Activated T-helper 1 cell treated with Interleukin-2 at 50 U/mL for 16 hours (primary cell): Measurements from ENCODE around the gene CLDN18.

Source experiments
- DNase-seq: peaks from one replicate; pipeline ENCODE4 v3.0.0-alpha.2; 2020; ENCODE audit warnings: low read depth

Gene CLDN18

DNA sequence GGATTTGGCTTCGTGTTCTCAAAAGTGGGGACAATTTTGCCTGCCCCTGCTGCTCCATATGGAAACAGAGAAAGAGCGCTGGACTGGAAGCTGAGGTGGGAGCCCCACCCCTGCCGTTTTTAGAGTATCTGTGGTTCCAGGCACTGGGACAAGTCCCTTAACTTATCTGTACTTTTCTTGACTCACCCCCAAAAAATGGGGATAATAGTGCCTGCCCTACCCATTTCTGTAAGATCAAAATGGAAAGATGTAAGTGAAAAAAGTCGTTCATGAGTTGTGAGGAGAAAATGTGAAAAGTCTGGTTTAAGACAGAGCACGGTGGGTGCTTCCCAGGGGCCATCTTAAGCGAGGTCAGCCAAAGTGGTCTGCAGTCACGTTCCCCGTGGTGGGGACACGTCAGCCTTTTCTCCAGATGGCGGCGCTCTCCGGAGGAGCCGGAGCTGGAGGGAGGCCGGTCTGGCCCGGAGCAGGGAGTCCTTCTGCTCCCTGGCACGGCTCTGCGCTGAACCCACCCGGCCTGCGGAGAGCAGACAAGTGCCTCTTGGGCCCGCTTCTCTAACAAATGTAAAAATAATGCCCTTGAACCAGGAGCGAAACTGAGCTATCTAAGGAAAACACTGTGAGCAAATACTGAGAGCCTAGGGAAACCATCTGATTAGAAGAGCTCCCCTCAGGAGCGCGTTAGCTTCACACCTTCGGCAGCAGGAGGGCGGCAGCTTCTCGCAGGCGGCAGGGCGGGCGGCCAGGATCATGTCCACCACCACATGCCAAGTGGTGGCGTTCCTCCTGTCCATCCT, at the start of gene CLDN18:
TSS of gene CLDN18 (plus strand) at position 690 of the 797 bp plus-strand sequence. CDS start at position 751, 61 bp downstream.
- no peak for DNase-seq

DNA sequence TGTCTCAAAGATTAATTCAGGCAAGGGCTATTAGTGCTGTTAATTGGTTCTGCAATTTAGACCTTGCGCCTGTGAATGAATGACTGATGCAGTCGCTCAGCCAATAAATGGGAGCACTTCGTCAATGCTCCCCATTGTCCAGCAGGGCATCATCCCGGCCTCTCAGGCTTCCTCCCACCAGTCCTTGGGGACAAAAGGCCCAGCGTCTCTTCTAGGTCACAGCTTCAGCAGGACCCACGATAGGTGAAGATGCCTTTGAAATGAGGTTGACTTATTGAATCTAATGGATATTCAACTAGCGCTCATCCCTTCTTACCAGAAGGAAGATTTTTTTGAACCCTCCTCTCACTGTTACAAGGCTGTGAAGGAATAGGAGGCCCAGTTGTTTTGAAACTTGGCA, 47.7 kb upstream of the CLDN18 start:
- DNase-seq = no peak

DNA sequence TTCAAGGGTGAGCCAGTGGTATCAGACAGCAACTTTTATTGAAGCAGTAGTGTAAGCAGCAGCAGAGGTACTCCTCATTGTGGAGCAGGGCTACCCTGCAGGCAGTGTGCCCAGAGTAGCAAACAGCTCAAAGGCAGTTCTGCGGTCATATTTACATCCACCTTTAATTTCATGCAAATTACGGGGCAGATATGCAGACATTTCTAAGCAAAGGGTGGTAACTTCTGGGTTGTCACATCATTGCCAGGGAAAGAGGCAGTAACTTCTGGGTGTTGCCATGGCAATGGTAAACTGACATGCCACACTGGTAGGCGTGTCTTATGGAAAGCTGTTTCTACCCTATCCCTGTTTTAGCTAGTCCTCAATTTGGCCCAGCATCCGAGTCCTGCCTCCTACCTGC, 46.5 kb upstream of the CLDN18 start:
- no peak for DNase-seq

DNA sequence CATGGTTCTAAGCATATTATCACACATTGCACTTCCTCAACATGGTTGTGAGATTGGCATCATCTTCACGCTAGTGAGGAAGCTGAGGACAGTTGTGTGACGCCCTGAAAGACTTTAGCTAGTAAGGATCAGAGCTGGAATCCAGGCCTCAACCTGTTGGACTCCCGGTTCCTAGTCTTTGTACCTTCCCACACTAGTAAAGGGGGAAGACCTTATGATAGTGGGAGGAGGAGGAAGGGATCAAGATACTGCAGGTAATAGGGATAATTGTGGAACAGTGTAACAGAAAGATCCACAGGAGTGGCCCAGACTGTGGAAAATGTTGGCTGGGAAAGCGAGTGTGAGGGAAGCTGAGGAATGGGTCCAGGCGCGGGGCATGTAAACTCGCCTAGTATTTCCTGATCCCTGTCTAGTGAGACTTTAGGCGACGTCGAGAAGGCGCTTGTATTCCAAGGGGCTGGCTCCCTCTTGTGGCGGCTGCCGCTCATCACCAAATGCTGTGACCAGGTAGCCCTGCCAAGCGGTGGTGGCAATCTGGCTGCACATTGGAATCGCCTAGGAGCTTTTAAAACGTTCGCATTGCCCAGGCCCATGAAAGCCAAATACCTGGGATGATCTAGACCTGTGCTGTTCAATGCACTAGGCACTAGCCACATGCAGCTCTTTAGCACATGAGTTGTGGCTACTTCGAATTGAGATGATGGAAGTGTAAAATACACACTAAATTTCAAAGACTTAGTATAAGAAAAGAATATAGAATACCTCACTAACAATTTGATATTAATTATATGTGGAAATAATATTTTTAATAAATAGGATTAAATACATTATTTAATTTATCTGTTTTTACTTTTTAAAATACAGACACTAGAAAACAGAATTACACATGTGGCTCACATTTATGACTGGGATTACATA, 38.8 kb upstream of the CLDN18 start:
- DNase-seq = peak; percentile 7

DNA sequence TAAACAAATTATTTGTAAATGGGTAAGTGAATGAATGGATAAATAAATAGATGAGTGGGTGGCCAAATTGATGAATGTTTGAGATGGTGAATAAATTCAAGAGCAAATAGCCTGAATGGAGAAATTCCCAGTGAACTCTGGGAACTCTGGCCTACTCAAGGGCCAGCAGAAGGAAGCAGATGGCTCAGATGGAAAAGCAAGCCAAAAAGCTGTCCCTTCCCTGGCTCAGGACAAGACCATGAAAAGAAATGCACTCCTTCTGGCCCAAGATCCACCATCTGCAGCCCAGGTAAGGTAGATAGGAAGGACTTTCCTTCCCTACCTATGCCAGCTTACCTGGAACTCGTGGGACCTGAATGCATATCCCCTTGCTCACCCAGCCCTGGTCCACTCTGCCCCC, 37.6 kb upstream of the CLDN18 start:
- DNase-seq = no peak

DNA sequence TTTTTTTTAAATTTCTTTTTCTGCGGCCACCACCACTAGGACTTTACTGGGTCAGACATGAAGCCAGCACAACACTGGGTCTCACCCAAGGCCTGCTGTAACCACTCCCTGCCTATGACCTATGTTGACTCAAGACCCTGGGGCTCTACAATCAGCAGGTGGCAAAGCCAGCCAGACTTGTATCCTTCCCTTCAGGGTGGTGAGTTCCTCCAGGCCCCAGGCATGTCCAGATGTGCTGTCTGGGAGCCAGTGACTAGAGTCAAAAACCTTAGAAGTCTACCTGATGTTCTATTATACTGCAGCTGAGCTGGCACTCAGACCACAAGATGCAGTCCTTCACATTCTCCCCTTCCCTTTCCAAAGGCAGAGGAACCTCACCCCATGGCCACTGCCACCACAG, 31.6 kb upstream of the CLDN18 start:
- no peak for DNase-seq

DNA sequence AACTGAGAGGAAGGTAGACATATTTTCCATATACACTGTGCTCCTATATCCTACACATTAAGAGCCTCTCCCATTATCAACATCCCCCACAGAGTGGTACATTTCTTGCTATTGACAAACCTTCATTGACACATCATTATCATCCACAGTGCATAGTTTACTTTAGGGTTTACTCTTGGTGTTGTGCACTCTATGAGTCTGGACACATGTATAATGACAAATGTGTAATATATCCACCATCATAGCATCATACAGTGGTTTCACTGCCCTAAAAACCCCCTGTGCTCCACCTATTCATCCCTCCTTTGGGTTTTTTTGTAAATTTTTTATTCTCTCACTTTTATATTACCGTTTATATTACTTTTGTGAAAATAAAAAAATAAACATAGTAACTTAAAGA, 22.2 kb upstream of the CLDN18 start:
- no peak for DNase-seq

DNA sequence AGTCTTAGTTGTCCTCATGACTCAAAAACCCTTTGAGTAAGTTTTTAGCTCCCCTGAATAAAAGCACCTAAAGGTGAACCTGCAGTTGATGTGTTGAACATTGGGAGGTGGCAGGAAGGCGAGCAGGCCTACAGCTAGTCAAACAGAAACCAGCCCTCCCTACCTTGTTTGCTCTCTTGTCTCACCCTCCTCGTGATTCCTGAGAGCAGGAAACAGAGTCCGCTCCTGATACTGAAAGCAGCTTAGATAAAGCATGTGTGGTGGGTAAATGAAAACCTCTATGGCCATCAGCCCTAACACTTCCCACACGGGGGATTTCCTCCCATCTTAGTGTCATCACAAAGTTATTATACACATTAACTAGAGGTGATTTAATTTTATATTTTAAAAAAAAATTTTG, 21.8 kb upstream of the CLDN18 start:
- DNase-seq = no peak

DNA sequence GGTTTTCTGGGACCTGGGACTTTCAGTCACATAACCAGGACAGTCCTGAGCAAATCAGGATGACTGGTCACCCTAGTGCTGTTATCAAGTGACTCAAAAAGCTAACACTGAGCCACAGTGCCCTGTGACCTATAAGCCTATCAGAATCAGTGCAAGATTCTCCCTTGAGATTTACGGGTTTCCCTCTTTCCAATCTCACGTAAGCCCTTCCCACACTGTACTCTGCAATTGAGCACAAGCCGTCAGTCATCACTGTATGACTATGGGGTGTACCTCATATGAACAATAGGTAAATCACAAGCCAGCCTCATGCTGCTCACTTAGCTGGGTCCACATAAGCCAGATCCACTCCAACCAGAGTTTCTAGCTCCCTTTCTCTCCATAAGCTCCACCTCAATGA, 21.0 kb upstream of the CLDN18 start:
- no peak for DNase-seq

DNA sequence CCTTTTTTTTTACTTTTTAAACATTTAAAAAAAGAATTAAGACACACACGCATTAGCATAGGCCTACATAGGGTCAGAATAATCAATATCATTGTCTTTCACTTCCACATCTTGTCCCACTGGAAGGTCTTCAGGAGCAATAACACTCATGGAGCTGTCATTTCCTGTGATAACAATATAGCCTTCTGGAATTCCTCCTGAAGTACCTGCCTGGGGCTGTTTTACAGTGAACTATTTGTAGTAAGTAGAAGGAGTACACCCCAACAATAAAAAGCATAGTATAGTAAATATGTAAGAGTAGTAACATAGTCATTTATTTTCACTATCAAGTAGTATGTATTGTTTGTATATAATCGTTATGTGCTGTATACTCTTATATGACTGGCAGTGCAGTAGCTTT, 19.5 kb upstream of the CLDN18 start:
- DNase-seq = no peak

DNA sequence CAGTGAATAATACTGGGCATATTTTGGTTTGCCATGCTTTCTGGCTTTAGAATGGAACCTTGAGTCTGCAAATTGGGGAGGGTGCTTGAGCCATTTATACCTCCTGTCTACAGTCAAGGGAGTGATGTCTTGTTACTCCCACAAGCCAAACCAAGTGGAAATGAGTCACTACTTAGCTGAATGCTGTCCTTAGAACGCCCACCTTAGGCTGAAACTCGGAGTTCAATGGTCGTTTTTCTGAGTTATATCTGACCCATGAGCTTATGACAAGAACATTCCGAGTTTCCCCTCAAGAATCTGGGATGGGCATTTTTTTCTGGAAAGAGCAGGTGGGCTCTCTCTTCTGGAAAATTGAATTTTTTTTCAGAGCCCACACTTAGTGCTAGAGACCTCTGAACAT, 17.4 kb upstream of the CLDN18 start:
- DNase-seq = no peak

DNA sequence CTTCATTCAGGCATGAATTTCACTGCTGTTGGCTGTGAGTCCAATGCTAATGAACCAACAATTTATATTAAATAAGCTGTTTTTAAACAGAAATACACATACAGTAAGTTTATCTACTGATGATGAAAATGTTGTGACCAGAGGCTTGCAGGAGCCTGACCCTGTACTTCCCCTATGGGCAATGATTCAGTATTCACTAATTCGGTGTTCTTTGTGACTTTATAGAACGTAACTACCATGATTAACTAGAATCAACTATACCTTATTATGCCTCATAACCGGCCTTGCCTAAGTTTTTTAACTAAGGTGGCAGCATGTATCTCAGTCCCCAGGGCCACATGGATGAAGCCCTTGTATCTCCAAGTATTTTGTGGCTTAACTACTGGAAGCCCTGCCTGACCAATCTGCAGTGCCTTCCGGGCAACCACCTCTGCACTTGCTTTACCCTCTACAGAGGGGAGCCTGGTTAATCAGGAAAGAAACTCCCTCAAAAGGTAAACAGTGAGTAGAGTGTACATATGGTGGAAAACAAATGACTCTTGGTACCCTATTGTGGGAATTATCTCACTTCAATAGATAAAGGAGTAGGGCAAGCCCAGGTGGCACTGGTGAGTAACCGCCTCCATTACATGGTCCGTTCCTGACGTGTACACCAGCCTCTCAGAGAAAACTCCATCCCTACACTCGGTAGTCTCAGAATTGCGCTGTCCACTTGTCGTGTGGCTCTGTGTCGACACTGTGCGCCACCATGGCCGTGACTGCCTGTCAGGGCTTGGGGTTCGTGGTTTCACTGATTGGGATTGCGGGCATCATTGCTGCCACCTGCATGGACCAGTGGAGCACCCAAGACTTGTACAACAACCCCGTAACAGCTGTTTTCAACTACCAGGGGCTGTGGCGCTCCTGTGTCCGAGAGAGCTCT, 11.6 kb upstream of the CLDN18 start:
- DNase-seq = no peak

DNA sequence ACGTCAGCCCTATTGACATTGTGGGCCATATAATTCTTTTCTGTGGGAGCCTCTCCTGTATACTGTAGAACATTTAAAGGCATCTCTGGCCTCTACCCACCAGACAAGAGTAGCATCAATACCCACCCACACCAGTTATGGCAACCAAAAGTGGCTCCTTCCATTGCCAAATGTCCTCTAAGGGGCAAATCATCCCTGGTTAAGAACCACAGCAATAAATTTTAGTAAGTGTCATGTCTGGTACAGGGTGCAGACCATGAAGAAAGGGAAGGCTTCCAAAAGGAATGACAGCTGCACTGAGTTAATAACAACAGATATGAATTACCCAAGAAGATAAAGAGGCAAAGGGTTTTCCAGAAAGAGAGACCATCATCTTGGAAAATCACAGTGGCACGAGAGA, 6.9 kb upstream of the CLDN18 start:
- DNase-seq = no peak

DNA sequence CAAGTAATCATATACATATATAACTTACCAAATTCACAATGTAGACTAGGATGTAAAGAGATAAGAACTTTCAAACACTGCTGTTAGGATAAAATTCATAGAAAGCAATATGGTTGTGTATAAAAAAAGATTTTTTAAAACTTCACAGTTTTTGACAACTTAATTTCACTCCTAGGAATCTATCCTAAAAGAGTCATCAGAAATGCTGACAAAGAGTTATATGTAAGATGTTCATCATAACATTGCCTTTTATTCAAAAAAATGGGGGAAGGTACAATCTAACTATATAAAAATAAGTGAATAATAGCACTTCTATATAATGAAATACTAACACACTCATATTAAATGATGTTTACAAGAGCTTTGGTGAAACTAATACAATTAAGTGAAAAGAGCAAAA, 4.3 kb upstream of the CLDN18 start:
- no peak for DNase-seq

DNA sequence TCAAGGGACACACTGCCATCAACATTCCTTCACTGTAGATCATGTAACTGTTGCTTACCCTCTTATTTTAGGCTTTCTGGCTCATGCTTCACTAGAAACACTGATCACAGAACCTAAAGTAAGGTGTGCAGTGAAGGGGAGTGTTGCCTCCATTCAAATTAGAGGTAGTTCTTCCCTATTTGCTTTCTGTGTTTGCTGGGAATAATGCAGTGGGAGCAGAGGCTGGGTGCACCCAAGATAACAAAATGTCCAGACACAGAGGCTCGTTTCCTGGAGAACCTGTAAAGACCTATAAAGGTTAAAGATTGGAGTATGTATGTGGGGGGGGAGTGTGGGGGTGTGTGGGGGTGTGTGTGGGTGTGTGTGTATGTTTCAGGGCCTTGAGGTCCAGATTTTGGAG, 2.1 kb upstream of the CLDN18 start:
- DNase-seq = no peak

DNA sequence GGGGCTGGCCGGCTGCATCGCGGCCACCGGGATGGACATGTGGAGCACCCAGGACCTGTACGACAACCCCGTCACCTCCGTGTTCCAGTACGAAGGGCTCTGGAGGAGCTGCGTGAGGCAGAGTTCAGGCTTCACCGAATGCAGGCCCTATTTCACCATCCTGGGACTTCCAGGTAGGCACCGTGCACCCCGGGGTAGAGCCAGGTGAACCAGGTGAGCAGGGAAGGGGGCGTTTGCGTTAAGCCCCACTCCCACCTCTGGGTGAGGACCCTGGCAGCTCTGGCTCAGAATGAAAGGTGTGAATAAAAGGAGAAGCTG, 267 bp downstream of the CLDN18 start:
- no peak for DNase-seq

DNA sequence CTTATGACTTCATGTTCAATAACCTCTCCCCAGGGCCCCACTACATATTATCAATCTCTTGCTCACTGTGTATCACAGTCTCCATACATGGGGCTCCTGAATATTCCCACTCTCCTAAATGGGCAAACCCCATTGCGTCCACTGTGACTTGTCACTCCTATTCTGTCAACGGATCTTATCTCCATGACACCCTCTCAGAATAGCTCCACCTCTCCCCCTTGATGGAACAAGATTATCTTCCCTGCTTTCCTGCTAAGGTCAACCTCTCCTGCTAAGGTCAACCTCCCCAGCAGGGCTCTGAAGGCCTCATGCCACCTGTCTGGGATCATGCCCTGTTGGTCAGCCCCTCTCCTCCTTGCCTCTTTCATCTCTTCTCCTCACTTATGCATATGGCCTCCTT, 1.8 kb downstream of the CLDN18 start:
- DNase-seq = no peak

DNA sequence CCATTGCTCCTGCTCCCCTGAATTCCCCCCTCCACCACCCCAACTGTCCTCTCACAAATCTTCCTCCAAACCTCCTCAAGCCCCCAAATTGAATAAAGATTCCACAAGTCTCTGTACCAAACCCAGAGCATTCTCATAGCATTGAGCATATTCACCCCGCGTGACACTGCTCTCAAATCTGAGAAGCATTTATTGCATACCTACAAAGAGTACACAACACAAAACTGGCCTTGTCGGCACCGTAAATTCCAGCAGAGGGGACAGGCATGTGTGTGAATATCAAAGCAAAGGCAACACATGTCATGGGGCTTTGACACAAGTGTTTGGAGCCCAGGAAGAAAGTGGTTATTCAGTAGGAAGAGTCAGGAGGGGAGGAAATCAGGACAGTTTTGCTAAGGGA, 2.6 kb downstream of the CLDN18 start:
- DNase-seq = no peak

DNA sequence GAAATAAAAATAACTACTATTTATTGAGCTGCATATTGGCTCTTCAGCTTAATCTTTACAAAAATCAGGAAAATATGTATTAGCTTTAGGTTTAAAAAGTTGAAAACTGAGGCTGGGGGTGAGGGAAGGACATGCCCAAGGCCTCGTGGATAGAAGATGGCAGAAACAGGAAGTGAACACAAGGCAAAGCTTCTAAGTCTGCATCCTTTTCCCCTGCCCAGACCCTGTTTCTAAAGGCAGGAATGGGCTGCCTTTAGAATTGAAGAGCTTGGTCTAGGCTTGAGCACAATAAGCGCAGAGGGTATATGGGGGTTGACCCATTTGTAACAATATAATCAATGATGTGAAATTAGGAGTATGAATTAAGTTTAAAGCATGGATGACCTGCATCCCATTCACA, 6.1 kb downstream of the CLDN18 start:
- DNase-seq = no peak

DNA sequence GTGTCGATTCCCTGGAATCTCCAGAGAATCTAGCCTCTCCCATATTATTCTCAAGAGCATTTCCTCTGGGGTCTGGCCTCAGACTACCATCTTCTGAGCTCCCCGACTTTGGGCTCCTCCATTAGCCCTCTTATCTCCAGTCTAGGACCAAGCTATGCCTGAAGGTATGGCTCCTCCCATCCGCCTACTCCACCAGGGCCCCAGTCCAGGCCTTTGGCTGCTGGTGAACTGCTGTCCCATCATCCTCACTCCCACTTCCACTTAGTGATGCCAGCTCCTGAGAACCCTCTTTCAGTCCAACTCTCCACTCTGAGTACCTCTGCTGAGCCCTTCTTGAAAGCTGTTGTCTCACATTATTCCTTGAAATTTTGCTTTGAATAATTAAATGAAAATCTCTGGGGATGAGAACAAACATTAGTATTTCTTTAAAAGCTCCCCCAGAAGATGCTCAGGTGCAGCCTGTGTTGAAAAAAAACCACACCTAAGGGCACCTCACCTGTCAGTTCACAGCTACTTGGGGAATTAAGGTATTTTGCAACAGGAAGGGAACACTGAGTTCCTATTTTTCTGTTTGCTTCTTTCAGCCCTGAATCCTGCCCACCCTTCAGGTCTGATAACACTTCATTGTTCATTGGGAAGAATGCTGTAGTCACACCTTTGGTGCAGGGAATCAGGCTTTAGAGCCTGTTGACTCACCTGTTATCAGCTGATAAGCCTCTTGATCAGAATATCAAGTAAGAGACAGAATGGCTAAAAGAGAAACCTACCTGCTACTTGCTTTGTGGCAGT, 9.5 kb downstream of the CLDN18 start:
- DNase-seq = no peak

DNA sequence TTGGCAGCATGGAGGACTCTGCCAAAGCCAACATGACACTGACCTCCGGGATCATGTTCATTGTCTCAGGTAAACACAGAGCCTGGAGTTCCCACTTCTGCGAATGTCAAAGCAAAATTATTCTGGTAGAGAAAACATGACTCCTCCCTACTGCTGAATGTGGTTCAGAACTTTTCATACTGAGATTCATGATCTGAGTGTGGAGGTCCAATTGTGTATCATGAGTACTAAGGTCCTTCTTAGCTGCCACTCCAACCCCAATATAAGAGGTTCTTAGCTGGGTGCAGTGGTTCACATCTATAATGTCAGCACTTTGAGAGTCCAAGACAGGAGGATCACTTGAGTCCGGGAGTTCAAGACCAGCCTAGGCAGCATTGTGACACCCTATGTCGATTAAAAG, 13.8 kb downstream of the CLDN18 start:
- DNase-seq = no peak

DNA sequence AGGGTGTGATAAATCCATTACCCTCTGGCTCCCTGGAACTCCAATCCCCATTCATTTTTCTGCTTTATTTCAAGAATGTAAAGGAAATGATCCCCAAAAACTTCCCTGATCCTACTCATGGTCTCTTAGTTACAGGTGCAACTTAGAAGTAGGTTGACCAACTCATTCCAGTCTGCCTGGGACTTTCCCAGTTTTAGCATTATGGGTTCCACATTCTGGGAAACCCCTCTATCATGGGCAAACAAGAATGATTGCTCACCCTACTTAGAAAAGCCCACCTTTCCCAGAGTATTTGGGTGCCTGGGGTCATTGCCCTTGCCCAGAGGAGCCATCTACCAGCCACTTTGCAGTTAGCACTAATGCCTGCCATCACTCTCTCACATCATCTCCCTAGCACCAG, 15.6 kb downstream of the CLDN18 start:
- DNase-seq = no peak
